ENCODE results near the gene TFEB. TPM values are rescaled to one million over a fixed set of nuclear protein-coding genes. Genes with fewer than 3 reads are reported as not detected.

Gene TFEB
- total and polyA plus RNA-seq, 4 donors, result 1.1 to 6.2 (median 3.8) TPM

GRCh38 chr6:41783106-41783780 is 47.8 kb upstream of the TFEB start:
- H3K36me3 ChIP-seq (ENCODE audit: control insufficient read depth in 4 of 4, insufficient read depth in 3 of 4, low read depth in 1 of 4, low read length in 3 of 4), result no peaks in the 10 kb centered on the region
- WGBS, result 85% methylated on average over 6 of the region's 6 CpGs
- TF ChIP-seq RXRA (IDR thresholded peaks at IDR 0.05) (no peak), SP1 (IDR thresholded peaks at IDR 0.05) (no peak), TAF1 (conservative IDR thresholded peaks at IDR 0.05) (no peak), HNF4A (conservative IDR thresholded peaks at IDR 0.05) (no peak), ATF3 (IDR thresholded peaks at IDR 0.05) (no peak), GABPA (IDR thresholded peaks at IDR 0.05 in 1 of 2, conservative IDR thresholded peaks at IDR 0.05 in 1 of 2) (no peak)
- no peaks in the 10 kb centered on the region for H3K27me3 ChIP-seq (ENCODE audit: control insufficient read depth in 4 of 4, insufficient read depth in 4 of 4, low read length in 3 of 4)
- no peak for DNase-seq (ENCODE audit: low spot score)
- H3K27ac ChIP-seq (ENCODE audit: low read depth in 1 of 2, low read length in 2 of 2), result no peak overlapping the region
- H3K9ac ChIP-seq (ENCODE audit: low read depth in 1 of 2, low read length in 2 of 2), result no peak overlapping the region
- no peaks in the 10 kb centered on the region for H3K9me3 ChIP-seq (ENCODE audit: control insufficient read depth in 4 of 4, low read length in 3 of 4)
- no peak overlapping the region for H3K4me3 ChIP-seq (ENCODE audit: low read depth in 1 of 3, low read length in 3 of 3)
- H3K4me1 ChIP-seq (ENCODE audit: control insufficient read depth in 4 of 4, insufficient read depth in 4 of 4, low read length in 3 of 4), result peaks cover 6 to 33% (median 24%) of the 10 kb centered on the region in 4 donors

- H3K4me3 ChIP-seq (ENCODE audit: low read depth in 1 of 3, low read length in 3 of 3), result peak overlapping the region in 2 of 3 donors; percentile 70 to 81
- peaks cover 6 to 33% (median 24%) of the 10 kb centered on the region in 4 donors for H3K4me1 ChIP-seq (ENCODE audit: control insufficient read depth in 4 of 4, insufficient read depth in 4 of 4, low read length in 3 of 4)
- peak overlapping the region; percentile 51 to 55 for H3K27ac ChIP-seq (ENCODE audit: low read depth in 1 of 2, low read length in 2 of 2)
- no peaks in the 10 kb centered on the region for H3K9me3 ChIP-seq (ENCODE audit: control insufficient read depth in 4 of 4, low read length in 3 of 4)
- peak overlapping the region; percentile 6 to 57 for H3K9ac ChIP-seq (ENCODE audit: low read depth in 1 of 2, low read length in 2 of 2)
- TF ChIP-seq RXRA (IDR thresholded peaks at IDR 0.05) (no peak), ATF3 (IDR thresholded peaks at IDR 0.05) (no peak), GABPA (IDR thresholded peaks at IDR 0.05 in 1 of 2, conservative IDR thresholded peaks at IDR 0.05 in 1 of 2) (no peak), YY1 (IDR thresholded peaks at IDR 0.05) (peak; percentile 0), JUND (IDR thresholded peaks at IDR 0.05) (peak in 1 of 2 donors; percentile 2), ZBTB33 (IDR thresholded peaks at IDR 0.05) (no peak), TAF1 (conservative IDR thresholded peaks at IDR 0.05) (no peak), HNF4G (IDR thresholded peaks at IDR 0.05) (no peak), NR2F2 (IDR thresholded peaks at IDR 0.05) (no peak)
- 26% methylated on average over 3 of the region's 3 CpGs for WGBS
- H3K36me3 ChIP-seq (ENCODE audit: control insufficient read depth in 4 of 4, insufficient read depth in 3 of 4, low read depth in 1 of 4, low read length in 3 of 4), result peaks cover 0 to 5% (median 0%) of the 10 kb centered on the region in 4 donors
- no peak for DNase-seq (ENCODE audit: low spot score)
- H3K27me3 ChIP-seq (ENCODE audit: control insufficient read depth in 4 of 4, insufficient read depth in 4 of 4, low read length in 3 of 4), result no peaks in the 10 kb centered on the region
Measured at GRCh38 chr6:41781366-41781730, 45.9 kb upstream of the TFEB start.

- peaks cover 2 to 27% (median 20%) of the 10 kb centered on the region in 4 donors for H3K4me1 ChIP-seq (ENCODE audit: control insufficient read depth in 4 of 4, insufficient read depth in 4 of 4, low read length in 3 of 4)
- no peaks in the 10 kb centered on the region for H3K27me3 ChIP-seq (ENCODE audit: control insufficient read depth in 4 of 4, insufficient read depth in 4 of 4, low read length in 3 of 4)
- TF ChIP-seq FOXA2 (IDR thresholded peaks at IDR 0.05) (no peak), RAD21 (IDR thresholded peaks at IDR 0.05) (no peak), HNF4G (IDR thresholded peaks at IDR 0.05) (no peak), EGR1 (IDR thresholded peaks at IDR 0.05; ENCODE audit: low read depth in 2 of 2) (no peak), ZBTB33 (IDR thresholded peaks at IDR 0.05) (no peak), ATF3 (IDR thresholded peaks at IDR 0.05) (no peak), NR2F2 (IDR thresholded peaks at IDR 0.05) (peak; percentile 7), TAF1 (conservative IDR thresholded peaks at IDR 0.05) (no peak), FOXA1 (IDR thresholded peaks at IDR 0.05) (no peak), MAX (IDR thresholded peaks at IDR 0.05) (no peak), RXRA (IDR thresholded peaks at IDR 0.05) (peak in 1 of 2 donors; percentile 18), YY1 (IDR thresholded peaks at IDR 0.05) (peak; percentile 20), SP1 (IDR thresholded peaks at IDR 0.05) (peak; percentile 28), CTCF (IDR thresholded peaks at IDR 0.05; ENCODE audit: low read depth, low read length, missing input control) (no peak), HNF4A (conservative IDR thresholded peaks at IDR 0.05) (peak in 1 of 2 donors; percentile 7), GABPA (IDR thresholded peaks at IDR 0.05 in 1 of 2, conservative IDR thresholded peaks at IDR 0.05 in 1 of 2) (peak in 1 of 2 donors; percentile 14)
Measured at GRCh38 chr6:41780551-41781365, 45.4 kb upstream of the TFEB start, which contains the start of gene PRICKLE4. PRICKLE4 (plus strand) TSS chr6:41780782; CDS start chr6:41783474, 2,692 bp downstream.

More at GRCh38 chr6:41780551-41781365, 45.4 kb upstream of the TFEB start, which contains the start of gene PRICKLE4:
- Histone ChIP-seq H3K9ac (ENCODE audit: low read depth in 1 of 2, low read length in 2 of 2) (peak within 1 kb of the TSS; percentile 6 to 57), H3K4me3 (ENCODE audit: low read depth in 1 of 3, low read length in 3 of 3) (peak within 1 kb of the TSS; percentile 75 to 85 (median 81)), H3K27ac (ENCODE audit: low read depth in 1 of 2, low read length in 2 of 2) (peak within 1 kb of the TSS; percentile 51 to 66), H3K36me3 (ENCODE audit: control insufficient read depth in 4 of 4, insufficient read depth in 3 of 4, low read depth in 1 of 4, low read length in 3 of 4) (peaks cover 0 to 5% (median 0%) of the 10 kb centered on the region in 4 donors), H3K9me3 (ENCODE audit: control insufficient read depth in 4 of 4, low read length in 3 of 4) (no peaks in the 10 kb centered on the region)
- under 1% methylated on average over 36 of the region's 36 CpGs for WGBS
- DNase-seq (ENCODE audit: low spot score), result peak; percentile 47

All from liver (tissue), 9 donors.